GM19455 (cell line): ENCODE results near the gene HSPH1.

Experiments
- ATAC-seq: cut with Tn5 transposase; IDR thresholded peaks from one replicate; pipeline ENCODE4 v1.9.1; 2021; ENCODE audit not compliant: unreplicated experiment

HSPH1 gene

DNA sequence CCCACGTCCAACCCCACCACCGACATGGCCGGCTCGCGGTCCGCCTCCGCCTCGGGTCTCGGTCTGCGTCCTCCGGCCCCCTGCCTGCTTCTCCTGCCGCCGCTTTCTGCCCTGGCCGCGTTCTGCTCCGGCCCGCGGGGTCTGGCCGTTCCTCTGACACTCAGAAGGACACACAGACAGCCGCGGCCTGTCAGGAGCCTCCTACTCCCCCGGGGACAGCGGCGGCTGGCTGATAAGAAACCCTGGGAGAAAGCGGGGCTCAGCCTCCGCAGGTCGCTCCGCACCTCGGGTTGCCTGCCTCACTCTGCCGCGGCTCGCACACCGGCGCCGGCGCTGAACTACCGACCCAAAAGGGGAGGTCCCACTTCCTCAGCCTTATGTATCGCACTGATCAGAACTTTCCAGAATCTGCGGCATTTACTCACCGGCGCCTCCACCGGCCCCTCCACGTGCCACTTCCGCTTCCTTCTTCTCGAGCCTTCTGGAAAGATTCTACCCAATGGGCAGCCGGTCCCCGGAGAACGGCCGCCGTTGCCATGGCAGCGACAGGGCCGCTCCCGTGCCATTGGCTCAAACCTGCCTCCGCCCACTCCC is at the start of gene HSPH1:
Gene HSPH1, minus strand, starts transcription at position 348 of the 594 bp plus-strand sequence. Its CDS starts 322 bp downstream, at position 26.
- ATAC-seq = peak; percentile 79

- ATAC-seq = no peak
Measured at GRCh38 chr13:31209841-31210210, 48.1 kb upstream of the HSPH1 start.

GRCh38 chr13:31209172-31209840 is 47.6 kb upstream of the HSPH1 start:
- no peak for ATAC-seq

- no peak for ATAC-seq
Measured at GRCh38 chr13:31208559-31209122, 46.9 kb upstream of the HSPH1 start.

DNA sequence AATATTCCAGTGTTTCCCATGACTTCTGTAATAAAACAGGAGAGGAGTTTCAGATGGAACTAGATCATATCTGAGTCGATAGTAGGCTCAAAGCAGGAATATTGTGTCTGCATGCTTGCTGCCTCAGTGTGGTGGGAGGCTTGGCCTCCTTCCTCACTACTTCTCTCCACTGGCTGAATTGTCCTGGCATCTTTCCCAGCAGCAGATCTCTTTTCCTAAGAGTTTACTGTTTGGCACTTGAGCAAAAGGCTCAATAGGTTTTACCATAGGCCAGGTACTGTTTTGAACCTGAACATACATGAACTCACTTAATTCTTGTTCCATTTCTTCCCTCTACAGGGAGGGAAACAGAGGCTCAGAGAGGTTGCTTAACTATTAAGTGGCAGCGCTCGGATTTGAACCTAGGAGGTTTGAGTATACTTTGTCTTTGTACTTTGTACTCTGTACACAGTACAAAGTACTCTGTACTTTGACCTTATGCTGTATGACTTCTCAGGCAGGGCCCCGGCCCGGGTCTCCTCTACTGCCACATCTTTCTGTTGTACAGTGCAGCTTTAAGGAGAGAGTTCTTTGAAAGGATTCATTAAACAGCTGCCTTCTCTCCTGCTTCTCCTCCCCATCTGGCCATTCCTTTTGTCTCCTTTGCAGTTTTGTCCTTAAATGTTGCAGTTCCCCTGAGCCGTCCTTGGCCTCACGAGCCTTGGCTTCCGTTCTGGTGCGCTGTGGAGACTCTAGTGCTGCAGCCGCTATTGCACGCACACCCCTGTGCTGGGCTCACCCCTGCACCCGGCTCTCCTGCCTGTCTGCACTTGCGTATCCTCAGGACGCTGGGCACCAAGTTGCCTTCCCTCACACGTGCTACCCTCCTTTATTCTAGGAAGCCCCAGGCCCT is 46.2 kb upstream of the HSPH1 start:
- ATAC-seq = no peak

DNA sequence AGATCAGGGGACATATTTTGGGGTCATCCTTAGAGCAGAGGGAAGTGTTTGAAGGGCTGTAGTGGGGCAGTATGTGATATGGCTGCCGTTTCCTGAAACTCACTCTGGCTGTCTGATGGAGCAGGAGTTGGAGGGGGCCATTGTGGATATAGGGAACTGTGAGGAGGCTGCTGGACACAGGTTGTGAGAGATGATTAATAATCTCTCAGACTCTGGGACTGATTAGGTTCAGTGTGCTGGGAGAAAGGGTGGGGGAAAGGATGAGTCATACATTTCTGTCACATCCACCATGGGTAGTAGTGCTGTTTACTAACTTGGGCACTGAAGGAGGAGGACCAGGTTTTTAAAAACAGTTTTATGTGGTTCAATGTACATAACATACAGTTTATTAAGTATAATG is 42.9 kb upstream of the HSPH1 start:
- no peak for ATAC-seq

- ATAC-seq = no peak
Measured at GRCh38 chr13:31201341-31202031, 39.8 kb upstream of the HSPH1 start.

- peak; percentile 33 for ATAC-seq
Measured at GRCh38 chr13:31200637-31200971, 38.9 kb upstream of the HSPH1 start.

DNA sequence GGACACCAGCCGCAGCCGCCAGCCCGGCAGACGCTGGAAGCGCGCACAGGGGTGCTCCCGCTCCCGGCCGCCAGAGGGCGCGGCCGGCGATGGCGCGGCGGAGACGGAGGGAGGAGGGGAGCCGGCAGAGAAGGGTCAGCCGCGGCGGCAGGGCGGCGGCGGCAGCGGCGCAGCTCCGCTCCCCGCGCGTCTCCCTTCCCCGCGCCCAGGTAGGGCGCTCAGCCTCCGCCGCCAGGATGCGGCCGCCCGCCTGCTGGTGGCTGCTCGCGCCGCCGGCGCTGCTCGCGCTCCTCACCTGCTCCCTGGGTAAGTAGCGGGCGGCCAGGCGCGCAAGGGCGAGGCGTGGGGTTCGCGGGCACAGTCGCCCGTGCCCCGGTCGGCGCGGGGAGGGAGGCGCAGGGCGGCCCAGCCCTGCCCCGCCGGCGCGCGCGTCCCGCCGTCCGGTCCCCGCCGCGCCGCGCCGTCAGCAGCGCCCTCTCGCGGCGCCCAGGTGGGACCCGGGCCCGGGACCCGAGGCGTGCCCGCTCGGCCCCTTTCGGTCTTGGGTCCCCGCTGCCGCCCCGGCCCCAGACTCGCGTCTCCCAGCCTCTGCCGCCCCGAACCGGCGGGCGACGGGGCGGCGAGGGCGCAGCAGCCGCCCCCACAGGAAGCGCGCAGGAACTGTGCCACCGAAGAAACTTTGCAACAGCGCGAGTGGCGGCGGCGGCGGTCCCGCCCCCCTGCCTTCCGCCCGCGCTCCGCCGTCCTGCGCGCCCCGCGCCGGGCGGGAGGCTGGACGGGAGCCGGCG is 38.3 kb upstream of the HSPH1 start, which contains the start of gene B3GLCT:
Gene B3GLCT, plus strand, starts transcription at position 127 of the 788 bp plus-strand sequence. Its CDS starts 110 bp downstream, at position 237.
- peak; percentile 82 for ATAC-seq

DNA sequence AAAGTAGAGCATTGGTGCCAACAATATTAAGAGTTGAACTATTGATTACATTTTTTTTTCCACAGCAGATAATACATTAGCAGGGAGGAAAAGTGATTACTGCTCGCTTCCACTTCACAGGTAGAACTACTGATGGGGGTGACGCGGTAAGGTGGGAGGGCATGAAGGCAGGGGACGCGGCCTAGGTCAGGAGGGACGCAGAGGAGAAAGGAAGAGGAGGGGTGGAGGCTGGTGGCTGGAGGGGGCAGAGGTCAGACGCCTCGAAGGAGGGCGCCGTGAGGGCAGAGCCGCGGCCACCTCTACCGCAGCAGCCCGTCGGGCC is 37.8 kb upstream of the HSPH1 start:
- peak; percentile 18 for ATAC-seq

GRCh38 chr13:31198519-31198918 is 36.8 kb upstream of the HSPH1 start:
- no peak for ATAC-seq

GRCh38 chr13:31196992-31197391 is 35.3 kb upstream of the HSPH1 start:
- no peak for ATAC-seq

DNA sequence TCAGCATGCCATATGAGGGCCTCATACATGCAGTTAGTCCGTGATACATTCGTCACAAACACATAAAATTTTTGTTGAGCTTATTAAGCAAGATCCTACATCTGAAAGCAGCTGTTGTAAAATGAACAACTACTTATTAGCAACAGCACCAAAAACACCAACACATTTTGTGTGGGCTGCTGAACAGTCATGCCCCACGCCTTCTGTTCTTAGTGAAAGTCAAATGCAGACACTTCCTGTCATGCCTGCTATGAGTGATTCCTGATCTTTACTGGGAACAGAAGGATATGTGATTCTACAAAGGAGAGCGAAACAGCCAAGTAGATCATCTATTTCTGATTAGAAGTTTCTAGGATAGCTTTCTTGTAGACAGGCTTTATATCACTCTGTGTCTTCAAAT is 33.9 kb upstream of the HSPH1 start:
- no peak for ATAC-seq

- ATAC-seq = no peak
Measured at GRCh38 chr13:31192306-31192705, 30.6 kb upstream of the HSPH1 start.

DNA sequence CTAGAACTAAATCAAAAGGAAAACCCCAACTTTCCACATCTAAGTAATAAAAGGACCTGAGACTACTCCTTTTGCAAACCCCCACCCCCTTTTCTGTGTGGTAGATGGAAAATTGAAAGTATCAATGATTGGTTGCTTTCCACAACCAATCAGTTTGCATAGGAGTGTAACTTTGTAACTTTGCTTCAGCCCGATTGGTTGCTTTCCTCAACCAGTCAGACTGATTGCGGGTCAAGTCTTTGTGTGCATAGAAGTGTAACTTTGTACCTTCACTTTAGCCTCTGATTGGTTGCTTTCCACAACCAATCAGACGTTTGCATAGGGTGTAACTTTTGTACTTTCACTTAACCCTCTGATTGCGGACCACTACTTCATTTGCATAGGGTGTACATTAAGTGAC is 30.0 kb upstream of the HSPH1 start:
- ATAC-seq = no peak

DNA sequence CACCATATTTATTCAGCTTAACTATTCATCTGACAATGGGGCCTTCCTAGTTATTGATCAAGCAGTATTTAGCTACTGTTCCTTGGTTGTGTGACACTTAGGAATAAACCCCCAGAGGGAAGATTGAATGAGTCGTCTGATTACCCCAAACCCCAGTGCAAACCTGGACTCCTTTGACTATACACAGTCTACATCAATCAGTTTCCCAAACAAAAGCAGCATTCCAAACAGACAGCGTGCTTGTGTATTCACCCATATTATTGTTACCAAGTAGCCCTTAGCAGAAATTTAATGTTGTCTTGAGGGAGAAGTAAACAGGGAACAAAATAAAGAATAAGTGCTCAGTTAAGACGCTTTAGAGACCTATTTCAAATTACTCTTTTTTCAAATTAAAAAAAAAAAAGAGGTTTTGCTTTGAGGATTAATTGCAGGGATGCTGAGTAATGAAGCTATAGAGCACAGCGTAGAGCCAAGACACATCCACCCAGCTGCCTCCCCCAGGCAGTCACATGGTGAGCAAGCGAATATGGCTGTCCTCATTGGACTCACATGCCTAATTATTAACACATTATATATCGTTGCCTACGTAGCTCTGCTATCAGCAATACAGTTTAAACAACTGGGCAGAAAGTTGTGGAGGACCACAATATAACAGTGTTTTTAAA is 23.4 kb upstream of the HSPH1 start:
- no peak for ATAC-seq

- ATAC-seq = no peak
Measured at GRCh38 chr13:31184451-31184850, 22.7 kb upstream of the HSPH1 start.

GRCh38 chr13:31182987-31183386 is 21.3 kb upstream of the HSPH1 start:
- ATAC-seq = no peak

- ATAC-seq = no peak
Measured at GRCh38 chr13:31179754-31180153, 18.1 kb upstream of the HSPH1 start.

DNA sequence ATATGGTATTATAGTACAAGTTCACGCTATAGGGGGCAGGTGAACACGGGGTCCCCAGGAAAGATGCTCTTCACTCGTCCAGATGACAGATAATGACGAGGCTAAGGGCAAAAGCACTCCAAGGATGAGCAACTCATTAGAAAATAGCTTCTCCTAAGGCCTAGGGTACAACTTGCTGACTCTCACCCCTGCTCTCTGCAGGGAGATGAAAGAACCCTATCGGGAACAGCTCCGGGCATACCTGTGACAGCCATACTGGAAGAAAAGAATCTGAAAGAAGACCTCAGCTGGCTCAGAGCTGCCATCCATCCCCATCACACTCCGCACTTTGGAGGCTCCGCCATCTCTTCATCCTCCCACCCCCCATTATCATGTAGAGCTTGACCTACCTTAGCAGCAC is 17.5 kb upstream of the HSPH1 start:
- ATAC-seq = no peak
